OCI-LY3 (cell line): ENCODE results near the gene NCOA6.

ENCODE experiments used
- EZH2phosphoT487 ChIP-seq: fragments of 200-600 bp; shearing (Covaris generic); IDR thresholded peaks from 2 replicates; pipeline ENCODE4 v1.6.1; 2018; ENCODE audit warnings: antibody characterized with exemption, mixed run types, low read depth
- TF ChIP-seq, protein P1 (sequence below): fragments of 200-600, 300-600 bp; sonication (generic); IDR thresholded peaks from 2 replicates; pipeline ENCODE4 v1.5.1; 2014; ENCODE audit warnings: antibody characterized with exemption, low read length, low read depth

DNA sequence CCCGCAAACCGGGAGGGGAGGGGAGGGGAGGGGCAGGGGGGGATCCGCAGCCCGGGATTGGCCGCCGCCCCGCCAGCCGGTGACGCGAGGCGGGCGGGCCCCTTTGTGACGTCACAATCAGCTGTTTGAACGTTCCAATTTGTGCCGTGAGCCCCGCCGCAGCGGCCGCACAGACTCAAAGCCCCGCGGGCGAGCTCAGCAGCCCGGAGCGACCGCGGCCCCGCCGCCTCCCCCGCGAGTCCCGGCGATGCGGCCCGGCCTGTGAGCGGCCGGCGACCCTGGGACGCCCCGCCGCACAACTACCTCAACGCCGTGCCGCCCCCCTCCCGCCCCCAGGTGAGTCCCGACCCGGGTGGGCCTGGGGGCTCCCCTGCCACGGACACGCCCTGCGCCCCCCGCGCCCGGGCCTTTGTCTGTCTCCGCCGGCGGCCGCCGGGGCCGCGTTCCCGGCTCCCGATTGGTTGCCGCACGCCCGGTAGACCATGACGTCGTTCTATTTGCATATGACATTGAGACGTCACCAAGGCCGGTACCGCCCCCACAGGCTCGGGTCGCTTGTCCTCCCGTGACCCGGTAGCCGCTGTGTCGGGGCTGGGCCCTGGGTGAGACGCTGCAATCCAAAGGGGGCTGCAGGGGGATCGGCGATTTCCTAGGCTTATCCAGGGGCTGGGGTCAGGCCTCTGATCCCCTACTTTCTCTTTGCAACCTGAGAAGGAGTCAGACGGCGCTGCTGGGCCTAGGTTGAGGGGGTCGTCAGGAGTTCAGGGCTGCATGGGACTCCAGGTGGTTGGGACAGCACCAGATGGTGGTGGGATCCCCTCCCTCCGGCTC, 121.1 kb downstream of the NCOA6 start, which contains the start of gene TP53INP2:
- TF ChIP-seq, protein P1, sequence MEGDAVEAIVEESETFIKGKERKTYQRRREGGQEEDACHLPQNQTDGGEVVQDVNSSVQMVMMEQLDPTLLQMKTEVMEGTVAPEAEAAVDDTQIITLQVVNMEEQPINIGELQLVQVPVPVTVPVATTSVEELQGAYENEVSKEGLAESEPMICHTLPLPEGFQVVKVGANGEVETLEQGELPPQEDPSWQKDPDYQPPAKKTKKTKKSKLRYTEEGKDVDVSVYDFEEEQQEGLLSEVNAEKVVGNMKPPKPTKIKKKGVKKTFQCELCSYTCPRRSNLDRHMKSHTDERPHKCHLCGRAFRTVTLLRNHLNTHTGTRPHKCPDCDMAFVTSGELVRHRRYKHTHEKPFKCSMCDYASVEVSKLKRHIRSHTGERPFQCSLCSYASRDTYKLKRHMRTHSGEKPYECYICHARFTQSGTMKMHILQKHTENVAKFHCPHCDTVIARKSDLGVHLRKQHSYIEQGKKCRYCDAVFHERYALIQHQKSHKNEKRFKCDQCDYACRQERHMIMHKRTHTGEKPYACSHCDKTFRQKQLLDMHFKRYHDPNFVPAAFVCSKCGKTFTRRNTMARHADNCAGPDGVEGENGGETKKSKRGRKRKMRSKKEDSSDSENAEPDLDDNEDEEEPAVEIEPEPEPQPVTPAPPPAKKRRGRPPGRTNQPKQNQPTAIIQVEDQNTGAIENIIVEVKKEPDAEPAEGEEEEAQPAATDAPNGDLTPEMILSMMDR = no peak
- no peak for TF ChIP-seq EZH2phosphoT487
